K562 (cell line): ENCODE results near the gene FBXW2. TPM values are rescaled to one million over a fixed set of nuclear protein-coding genes. Genes with fewer than 3 reads are reported as not detected.

Experiments
- ATAC-seq: fragments of 200-7000 bp; cut with Tn5 transposase; 3 replicates; pipeline ENCODE4 v1.9.1; 2020; ENCODE audit warnings: moderate library complexity
- BruUV-seq: library from RNA; stranded (reverse); fragments of 400-500 nt; replicated peaks from 2 replicates; lab custom pipeline; 2021; lab: Mats Ljungman, UMichigan
- CTCF ChIA-PET: fragments of 300-600 bp; formaldehyde crosslinking; extraction: SDS; loops from one replicate; lab custom pipeline; 2021; ENCODE audit warnings: low intra/inter-chr PET ratio; lab: Yijun Ruan, JAX
- POLR2A ChIA-PET: fragments of 300-600, 350-650 bp; sonication (Branson Sonifier 250); formaldehyde crosslinking; extraction: SDS; loops from one replicate; lab custom pipeline; 2021; ENCODE audit warnings: antibody characterized with exemption, inconsistent platforms; lab: Yijun Ruan, JAX
- DNase-seq, 4 experiments: peaks; one replicate each; pipeline versions ENCODE4 v3.0.0 to v3.0.0-alpha.2; 2011 to 2018; ENCODE audit warnings: low spot score in 3 of 4, mixed read lengths in 3 of 4; ENCODE audit errors: extremely low read depth in 1 of 4
- FAIRE-seq: peaks from 2 replicates; lab custom pipeline; 2011; peaks lifted over from hg19 to GRCh38; lab: Jason Lieb, UNC
- H2AFZ ChIP-seq: 2 replicates; pipeline ENCODE4 v1.6.0; 2011; ENCODE audit warnings: low read depth, low read length, control low read depth, inconsistent platforms
- H3K27ac ChIP-seq: fragments of 200-600 bp; 3 replicates; pipeline ENCODE4 v1.8.0; 2011; ENCODE audit warnings: low read depth, mild to moderate bottlenecking, control low read depth, inconsistent platforms, low read length, moderate library complexity, mixed read lengths; ENCODE audit errors: extremely low read depth
- H3K27me3 ChIP-seq, 2 experiments: fragments of 300-600 bp in 1 of 2; 2 replicates in 1 of 2; 3 replicates in 1 of 2; pipeline versions ENCODE4 v1.6.0 to v1.8.0; 2011; ENCODE audit warnings: inconsistent platforms in 2 of 2, low read length in 2 of 2, mild to moderate bottlenecking in 1 of 2, mixed read lengths in 1 of 2, moderate library complexity in 1 of 2; ENCODE audit not compliant: control insufficient read depth in 2 of 2, insufficient read depth in 2 of 2
- H3K36me3 ChIP-seq: fragments of 300-600 bp; 3 replicates; pipeline ENCODE4 v1.8.0; 2011; ENCODE audit warnings: mild to moderate bottlenecking, low read length, inconsistent platforms; ENCODE audit not compliant: control insufficient read depth, insufficient read depth
- H3K4me1 ChIP-seq, 2 experiments: fragments of 200-600 bp in 1 of 2; replicated peaks in 1 of 2; 2 replicates in 1 of 2; 3 replicates in 1 of 2; pipeline versions ENCODE4 v1.5.1 to v1.8.0; 2011; ENCODE audit warnings: inconsistent platforms in 2 of 2, low read length in 2 of 2, mild to moderate bottlenecking in 1 of 2, mixed read lengths in 1 of 2, moderate library complexity in 1 of 2; ENCODE audit not compliant: control insufficient read depth in 2 of 2, insufficient read depth in 2 of 2
- H3K4me2 ChIP-seq: 2 replicates; pipeline ENCODE4 v1.6.1; 2011; ENCODE audit warnings: low read length, control low read depth, inconsistent platforms, mixed read lengths; ENCODE audit not compliant: insufficient read depth
- H3K4me3 ChIP-seq: fragments of 200-600 bp; sonication (generic), shearing (Covaris generic); 2 replicates; pipeline ENCODE4 v1.5.1; 2016; ENCODE audit warnings: control low read depth, inconsistent platforms
- H3K79me2 ChIP-seq: fragments of 200-600 bp; 3 replicates; pipeline ENCODE4 v1.8.0; 2011; ENCODE audit warnings: low read length, inconsistent platforms; ENCODE audit not compliant: control insufficient read depth, insufficient read depth
- H3K9ac ChIP-seq, 2 experiments: 2 replicates each; pipeline versions ENCODE4 v1.6.0 to v1.6.1; 2011; ENCODE audit warnings: low read depth in 2 of 2, low read length in 2 of 2, control low read depth in 1 of 2, inconsistent platforms in 1 of 2, mild to moderate bottlenecking in 1 of 2, mixed read lengths in 1 of 2; ENCODE audit not compliant: insufficient read depth in 1 of 2
- H3K9me1 ChIP-seq: one replicate; pipeline ENCODE4 v1.6.0; 2011; ENCODE audit warnings: inconsistent platforms, mild to moderate bottlenecking, low read length, moderate library complexity; ENCODE audit not compliant: control insufficient read depth, insufficient read depth
- H3K9me3 ChIP-seq: replicated peaks from 2 replicates; pipeline ENCODE4 v1.5.1; 2011; ENCODE audit warnings: low read depth, low read length, inconsistent platforms; ENCODE audit not compliant: control insufficient read depth, insufficient read depth
- H4K20me1 ChIP-seq: replicated peaks from 2 replicates; pipeline ENCODE4 v1.6.1; 2011; ENCODE audit warnings: low read length, inconsistent platforms, mixed read lengths; ENCODE audit not compliant: control insufficient read depth, insufficient read depth
- CEBPB ChIP-seq: fragments of 450-650 bp; IDR thresholded peaks from 2 replicates; pipeline ENCODE4 v1.6.1; 2016; ENCODE audit warnings: missing genetic modification characterization, missing compliant biosample characterization
- FIP1L1 ChIP-seq: fragments of 200-400 bp; formaldehyde crosslinking; IDR thresholded peaks from 2 replicates; pipeline ENCODE4 v1.6.1; 2018; ENCODE audit warnings: mild to moderate bottlenecking, low read depth, low read length; ENCODE audit not compliant: poor library complexity, severe bottlenecking
- FOXA3 ChIP-seq, 2 experiments: fragments of 450-650 bp in 1 of 2; sonication (generic) in 1 of 2; formaldehyde crosslinking; IDR thresholded peaks in 1 of 2; conservative IDR thresholded peaks in 1 of 2; 2 replicates each; pipeline versions ENCODE4 v1.4.0 to v1.8.0; 2020 to 2022; ENCODE audit warnings: mild to moderate bottlenecking in 2 of 2, missing genetic modification reagents in 1 of 2
- MAFF ChIP-seq: IDR thresholded peaks from 2 replicates; pipeline ENCODE4 v1.6.1; 2012; ENCODE audit warnings: low read length, improper control_type of control experiment
- RBM34 ChIP-seq: fragments of 200-400 bp; formaldehyde crosslinking; IDR thresholded peaks from 2 replicates; pipeline ENCODE4 v1.6.1; 2018; ENCODE audit warnings: low read length, borderline replicate concordance; ENCODE audit not compliant: insufficient read depth
- RBM39 ChIP-seq: fragments of 200-400 bp; formaldehyde crosslinking; optimal IDR thresholded peaks from 2 replicates; pipeline ENCODE3; 2018; ENCODE audit warnings: low read depth, low read length
- SIRT6 ChIP-seq: IDR thresholded peaks from one replicate; pipeline ENCODE4 v1.6.1; 2012; ENCODE audit warnings: low read depth, mild to moderate bottlenecking, control low read depth, inconsistent platforms, low read length, moderate library complexity
- SMAD3 ChIP-seq: fragments of 450-650 bp; formaldehyde crosslinking; conservative IDR thresholded peaks from 2 replicates; pipeline ENCODE4 v1.4.0; 2020; ENCODE audit warnings: mild to moderate bottlenecking
- ZNF764 ChIP-seq: fragments of 250-450 bp; sonication (Bioruptor Pico); IDR thresholded peaks from 2 replicates; pipeline ENCODE4 v1.4.0; 2020; ENCODE audit warnings: low read depth, mild to moderate bottlenecking, moderate library complexity
- ZNF830 ChIP-seq: fragments of 250-450 bp; sonication (Bioruptor Pico); IDR thresholded peaks from 2 replicates; pipeline ENCODE4 v1.5.0; 2021; ENCODE audit warnings: mild to moderate bottlenecking
- WGBS: fragments of 100-300 bp; shearing (Covaris generic); methylation state at CpG from one replicate; pipeline ENCODE4 v1.1.6; 2016; ENCODE audit warnings: low coverage, mixed read lengths; ENCODE audit not compliant: insufficient coverage; ENCODE audit errors: missing lambda C conversion rate; 5-methylcytosine and 5-hydroxymethylcytosine counted together
- in situ Hi-C: fragments of 300-500 bp; cut with MboI; formaldehyde crosslinking; loops from 4 replicates; pipeline ENCODE4 v1.15.0; 2018; ENCODE audit warnings: inconsistent platforms, mixed read lengths
- intact Hi-C: fragments of 100-400 bp; cut with micrococcal nuclease; formaldehyde crosslinking; loops from 2 replicates; pipeline ENCODE4 v1.14.2; 2022
- polyA plus RNA-seq, 8 experiments: library from polyadenylated mRNA; depleted of rRNA in 4 of 8; stranded (reverse) in 5 of 8; unstranded in 3 of 8; fragments of >200 nt; fragmentation: Nextera tagmentation in 2 of 8; fragmentation: Illumina TruSeq in 1 of 8; extraction: Ambion mirVana in 2 of 8; extraction: Trizol in 1 of 8; gene quantifications; 2 replicates each; pipeline versions ENCODE4 v1.2.1 to v1.2.3, GENCODE V29; 2011 to 2014; ENCODE audit warnings: inconsistent platforms in 1 of 8, missing spikeins in 1 of 8
- total RNA-seq, 7 experiments: library from RNA; depleted of rRNA in 6 of 7; stranded (reverse); fragments of >200 nt in 6 of 7; fragmentation: Illumina TruSeq in 2 of 7; extraction: Trizol in 2 of 7; gene quantifications; 2 replicates each; pipeline versions ENCODE4 v1.2.1 to v1.2.3, GENCODE V29; 2011 to 2021; ENCODE audit warnings: low replicate concordance in 1 of 7
- TF ChIP-seq, protein P1 (sequence below): fragments of 450-650 bp; IDR thresholded peaks from 2 replicates; pipeline ENCODE4 v1.6.1; 2016; ENCODE audit warnings: low read depth, mild to moderate bottlenecking, moderate library complexity
- TF ChIP-seq, protein P2 (sequence below): fragments of 450-650 bp; formaldehyde crosslinking; IDR thresholded peaks from 2 replicates; pipeline ENCODE4 v1.4.0; 2020; ENCODE audit warnings: mild to moderate bottlenecking, moderate library complexity
- TF ChIP-seq, protein P3 (sequence below): sonication (generic); formaldehyde crosslinking; IDR thresholded peaks from 2 replicates; pipeline ENCODE4 v1.8.1; 2023; ENCODE audit warnings: mild to moderate bottlenecking, missing genetic modification reagents

Gene FBXW2
- total and polyA plus RNA-seq, 9 of the 15 experiments (the other 6 are each of a cell fraction or from before 2014, with no cell fraction given), result 2.5 to 57.8 (median 28.1) TPM

DNA sequence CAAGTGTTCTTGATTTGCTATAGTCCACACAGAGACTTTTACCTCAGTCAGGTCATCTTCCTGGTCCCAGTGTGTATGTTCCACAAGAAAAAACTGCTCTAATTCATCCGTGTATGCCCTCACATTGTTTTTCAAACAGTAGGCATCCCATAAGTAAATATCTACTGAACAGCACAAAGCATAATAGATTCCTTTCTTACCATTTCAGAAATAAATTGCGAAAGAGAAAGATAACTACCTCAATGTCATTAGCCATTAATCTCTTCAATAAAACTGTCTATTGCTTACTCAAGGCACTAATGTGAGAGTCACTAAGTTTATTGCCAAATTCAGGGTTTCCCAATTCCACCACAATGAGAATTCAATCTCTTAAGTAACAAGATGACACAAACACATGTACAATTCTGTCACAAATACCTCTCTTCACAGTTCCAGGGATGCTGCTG lies 9.6 kb downstream of the FBXW2 start:
- H3K9ac ChIP-seq, result no peak overlapping the region
- intact Hi-C loops, result no loop called here
- H3K79me2 ChIP-seq, result peaks cover 76% of the 10 kb centered on the region
- no peaks in the 10 kb centered on the region for H3K9me3 ChIP-seq
- peaks cover 0 to 11% of the 10 kb centered on the region in 2 experiments; a peak in 2 of 5 replicates for H3K4me1 ChIP-seq
- CTCF ChIA-PET, result no interaction called here
- DNase-seq (no peak), ATAC-seq (no peak), FAIRE-seq (no peak)
- no peak overlapping the region for H2AFZ ChIP-seq
- in situ Hi-C loops, result no loop called here
- no peak overlapping the region for H3K4me2 ChIP-seq
- peaks cover 71% of the 10 kb centered on the region for H3K36me3 ChIP-seq
- 79% methylated on average over 2 of the region's 2 CpGs for WGBS
- no peaks in the 10 kb centered on the region for H3K27me3 ChIP-seq
- H4K20me1 ChIP-seq, result no peaks in the 10 kb centered on the region
- no peak overlapping the region for H3K27ac ChIP-seq
- TF ChIP-seq CEBPB, result peak; percentile 59
- no peak for TF ChIP-seq ZNF830
- H3K9me1 ChIP-seq, result no peaks in the 10 kb centered on the region
- POLR2A ChIA-PET, result no interaction called here
- H3K4me3 ChIP-seq, result no peak overlapping the region
- no TSS peak for BruUV-seq

DNA sequence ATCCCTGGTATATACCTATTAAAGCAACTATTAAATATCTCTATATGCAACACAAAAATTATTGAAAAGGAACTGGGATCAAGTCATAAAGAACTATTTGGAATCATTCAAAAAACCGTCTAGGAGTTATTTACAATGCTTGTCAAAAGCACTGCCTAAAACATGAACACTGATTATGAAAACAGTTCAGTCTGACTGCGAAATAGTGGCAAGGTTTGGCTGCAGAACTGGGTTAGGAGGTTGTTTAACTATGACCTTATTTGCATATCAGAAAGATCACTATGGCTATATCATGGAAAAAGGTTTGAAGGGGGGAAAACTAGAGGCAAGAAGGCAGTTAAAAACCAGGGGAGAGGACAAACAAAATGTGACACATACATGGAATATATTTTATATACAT lies 12.0 kb downstream of the FBXW2 start:
- peaks cover 70% of the 10 kb centered on the region for H3K79me2 ChIP-seq
- no peaks in the 10 kb centered on the region for H4K20me1 ChIP-seq
- peaks cover 12 to 32% of the 10 kb centered on the region in 2 experiments; a peak in 3 of 5 replicates for H3K4me1 ChIP-seq
- DNase-seq, result no peak
- ChIA-PET POLR2A (no interaction called here), CTCF (no interaction called here)
- in situ Hi-C loops, result no loop called here
- no peaks in the 10 kb centered on the region for H3K9me3 ChIP-seq
- H3K9me1 ChIP-seq, result no peaks in the 10 kb centered on the region
- no peak for ATAC-seq
- peaks cover 72% of the 10 kb centered on the region for H3K36me3 ChIP-seq
- no peak for FAIRE-seq
- WGBS, result 67% methylated on average over 2 of the region's 2 CpGs
- intact Hi-C loops, result no loop called here
- H3K4me3 ChIP-seq, result no peak overlapping the region
- no peak overlapping the region for H3K4me2 ChIP-seq
- no peaks in the 10 kb centered on the region for H3K27me3 ChIP-seq
- no TSS peak for BruUV-seq
- H3K9ac ChIP-seq, result no peak overlapping the region
- no peak overlapping the region for H2AFZ ChIP-seq
- H3K27ac ChIP-seq, result no peak overlapping the region
- TF ChIP-seq, protein P1, sequence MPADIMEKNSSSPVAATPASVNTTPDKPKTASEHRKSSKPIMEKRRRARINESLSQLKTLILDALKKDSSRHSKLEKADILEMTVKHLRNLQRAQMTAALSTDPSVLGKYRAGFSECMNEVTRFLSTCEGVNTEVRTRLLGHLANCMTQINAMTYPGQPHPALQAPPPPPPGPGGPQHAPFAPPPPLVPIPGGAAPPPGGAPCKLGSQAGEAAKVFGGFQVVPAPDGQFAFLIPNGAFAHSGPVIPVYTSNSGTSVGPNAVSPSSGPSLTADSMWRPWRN, result no peak
- TF ChIP-seq FOXA3 (CRISPR knock-in tag; conservative IDR thresholded peaks at IDR 0.05 in 1 of 2, IDR thresholded peaks at IDR 0.05 in 1 of 2) (no peak), MAFF (no peak), SMAD3 (CRISPR knock-in tag) (no peak), RBM39 (no peak), SIRT6 (no peak), FIP1L1 (no peak), ZNF764 (CRISPR knock-in tag) (no peak), RBM34 (no peak)
- TF ChIP-seq, protein P2, sequence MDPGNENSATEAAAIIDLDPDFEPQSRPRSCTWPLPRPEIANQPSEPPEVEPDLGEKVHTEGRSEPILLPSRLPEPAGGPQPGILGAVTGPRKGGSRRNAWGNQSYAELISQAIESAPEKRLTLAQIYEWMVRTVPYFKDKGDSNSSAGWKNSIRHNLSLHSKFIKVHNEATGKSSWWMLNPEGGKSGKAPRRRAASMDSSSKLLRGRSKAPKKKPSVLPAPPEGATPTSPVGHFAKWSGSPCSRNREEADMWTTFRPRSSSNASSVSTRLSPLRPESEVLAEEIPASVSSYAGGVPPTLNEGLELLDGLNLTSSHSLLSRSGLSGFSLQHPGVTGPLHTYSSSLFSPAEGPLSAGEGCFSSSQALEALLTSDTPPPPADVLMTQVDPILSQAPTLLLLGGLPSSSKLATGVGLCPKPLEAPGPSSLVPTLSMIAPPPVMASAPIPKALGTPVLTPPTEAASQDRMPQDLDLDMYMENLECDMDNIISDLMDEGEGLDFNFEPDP (CRISPR knock-in tag), result no peak
- TF ChIP-seq, protein P3, sequence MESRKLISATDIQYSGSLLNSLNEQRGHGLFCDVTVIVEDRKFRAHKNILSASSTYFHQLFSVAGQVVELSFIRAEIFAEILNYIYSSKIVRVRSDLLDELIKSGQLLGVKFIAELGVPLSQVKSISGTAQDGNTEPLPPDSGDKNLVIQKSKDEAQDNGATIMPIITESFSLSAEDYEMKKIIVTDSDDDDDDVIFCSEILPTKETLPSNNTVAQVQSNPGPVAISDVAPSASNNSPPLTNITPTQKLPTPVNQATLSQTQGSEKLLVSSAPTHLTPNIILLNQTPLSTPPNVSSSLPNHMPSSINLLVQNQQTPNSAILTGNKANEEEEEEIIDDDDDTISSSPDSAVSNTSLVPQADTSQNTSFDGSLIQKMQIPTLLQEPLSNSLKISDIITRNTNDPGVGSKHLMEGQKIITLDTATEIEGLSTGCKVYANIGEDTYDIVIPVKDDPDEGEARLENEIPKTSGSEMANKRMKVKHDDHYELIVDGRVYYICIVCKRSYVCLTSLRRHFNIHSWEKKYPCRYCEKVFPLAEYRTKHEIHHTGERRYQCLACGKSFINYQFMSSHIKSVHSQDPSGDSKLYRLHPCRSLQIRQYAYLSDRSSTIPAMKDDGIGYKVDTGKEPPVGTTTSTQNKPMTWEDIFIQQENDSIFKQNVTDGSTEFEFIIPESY (CRISPR knock-in tag), result no peak
